ENCODE measurements around the gene CASP8.
A peak's percentile ranks its signal among the peaks of the same experiment; 100 is the strongest.

Gene CASP8

GRCh38 chr2:201242571-201243277, 17.6 kb upstream of the CASP8 start:
- no peak for DNase-seq (ENCODE audit: low read depth)

GRCh38 chr2:201244829-201245228, 15.5 kb upstream of the CASP8 start:
- no peak for DNase-seq (ENCODE audit: low read depth)

- DNase-seq (ENCODE audit: low read depth): no peak
Observed at GRCh38 chr2:201246280-201246679, 14.1 kb upstream of the CASP8 start.

GRCh38 chr2:201248288-201248844, 12.0 kb upstream of the CASP8 start:
- no peak for DNase-seq (ENCODE audit: low read depth)

GRCh38 chr2:201249889-201250288, 10.4 kb upstream of the CASP8 start:
- no peak for DNase-seq (ENCODE audit: low read depth)

GRCh38 chr2:201250741-201251140, 9.6 kb upstream of the CASP8 start:
- no peak for DNase-seq (ENCODE audit: low read depth)

GRCh38 chr2:201254081-201254730, 6.1 kb upstream of the CASP8 start:
- no peak for DNase-seq (ENCODE audit: low read depth)

GRCh38 chr2:201255408-201256033, 4.8 kb upstream of the CASP8 start:
- no peak for DNase-seq (ENCODE audit: low read depth)

GRCh38 chr2:201256082-201256481, 4.3 kb upstream of the CASP8 start:
- no peak for DNase-seq (ENCODE audit: low read depth)

- no peak for DNase-seq (ENCODE audit: low read depth)
Observed at GRCh38 chr2:201257381-201257955, 2.9 kb upstream of the CASP8 start.

GRCh38 chr2:201257956-201258665, 2.2 kb upstream of the CASP8 start:
- peak; percentile 82 for DNase-seq (ENCODE audit: low read depth)

- no peak for DNase-seq (ENCODE audit: low read depth)
Observed at GRCh38 chr2:201258666-201259615, 1.4 kb upstream of the CASP8 start.

GRCh38 chr2:201261471-201261870, 1.1 kb downstream of the CASP8 start:
- peak; percentile 45 for DNase-seq (ENCODE audit: low read depth)

GRCh38 chr2:201261906-201262305, 1.6 kb downstream of the CASP8 start:
- no peak for DNase-seq (ENCODE audit: low read depth)

GRCh38 chr2:201262718-201263117, 2.4 kb downstream of the CASP8 start:
- no peak for DNase-seq (ENCODE audit: low read depth)

- no peak for DNase-seq (ENCODE audit: low read depth)
Observed at GRCh38 chr2:201263779-201264178, 3.4 kb downstream of the CASP8 start.

GRCh38 chr2:201264472-201265173, 4.3 kb downstream of the CASP8 start:
- no peak for DNase-seq (ENCODE audit: low read depth)

- DNase-seq (ENCODE audit: low read depth): no peak
Observed at GRCh38 chr2:201266629-201267028, 6.3 kb downstream of the CASP8 start.

- DNase-seq (ENCODE audit: low read depth): peak; percentile 3
Observed at GRCh38 chr2:201267278-201268030, 7.1 kb downstream of the CASP8 start.

Measured in activated T-helper 9 cell treated with anti-CD3 and anti-CD28 coated beads, Interleukin-2, amount 50 U/mL, for 16 hours (primary cell).